ENCODE data around the gene PARP11. TPM values are rescaled to one million over a fixed set of nuclear protein-coding genes. Genes with fewer than 3 reads are reported as not detected.

Gene PARP11
- 10 to 100 TPM in 1 of 12 donors, 1 to 10 TPM in 10, not detected in 1; 7.2 to 10.3 (median 8.5) TPM for polyA plus RNA-seq (ENCODE audit: insufficient read length in 12 of 12)
- long read RNA-seq, donor 1, full-length matches to known transcripts, result 1 of 1 reads
- long read RNA-seq, donor 1, partial matches to known transcripts, result 0 of 1 reads
- long read RNA-seq, donor 1, other reads (novel, unspliced or antisense), result 0 of 1 reads
- long read RNA-seq, donor 2, full-length matches to known transcripts, result 2 of 2 reads
- long read RNA-seq, donor 2, partial matches to known transcripts, result 0 of 2 reads
- long read RNA-seq, donor 2, other reads (novel, unspliced or antisense), result 0 of 2 reads
- long read RNA-seq, donor 3, full-length matches to known transcripts, result 3 of 3 reads
- long read RNA-seq, donor 3, partial matches to known transcripts, result 0 of 3 reads
- long read RNA-seq, donor 3, other reads (novel, unspliced or antisense), result 0 of 3 reads
- long read RNA-seq, donor 4, result 0 reads
- long read RNA-seq, donor 5, result 0 reads
- long read RNA-seq, donor 6, full-length matches to known transcripts, result 3 of 9 reads
- long read RNA-seq, donor 6, partial matches to known transcripts, result 6 of 9 reads
- long read RNA-seq, donor 6, other reads (novel, unspliced or antisense), result 0 of 9 reads
- long read RNA-seq, donor 7, full-length matches to known transcripts, result 1 of 1 reads
- long read RNA-seq, donor 7, partial matches to known transcripts, result 0 of 1 reads
- long read RNA-seq, donor 7, other reads (novel, unspliced or antisense), result 0 of 1 reads
- long read RNA-seq, donor 8, result 0 reads
- long read RNA-seq, donor 9, full-length matches to known transcripts, result 2 of 2 reads
- long read RNA-seq, donor 9, partial matches to known transcripts, result 0 of 2 reads
- long read RNA-seq, donor 9, other reads (novel, unspliced or antisense), result 0 of 2 reads
- long read RNA-seq, donor 10, full-length matches to known transcripts, result 2 of 2 reads
- long read RNA-seq, donor 10, partial matches to known transcripts, result 0 of 2 reads
- long read RNA-seq, donor 10, other reads (novel, unspliced or antisense), result 0 of 2 reads
- long read RNA-seq, donor 11, result 0 reads

DNA sequence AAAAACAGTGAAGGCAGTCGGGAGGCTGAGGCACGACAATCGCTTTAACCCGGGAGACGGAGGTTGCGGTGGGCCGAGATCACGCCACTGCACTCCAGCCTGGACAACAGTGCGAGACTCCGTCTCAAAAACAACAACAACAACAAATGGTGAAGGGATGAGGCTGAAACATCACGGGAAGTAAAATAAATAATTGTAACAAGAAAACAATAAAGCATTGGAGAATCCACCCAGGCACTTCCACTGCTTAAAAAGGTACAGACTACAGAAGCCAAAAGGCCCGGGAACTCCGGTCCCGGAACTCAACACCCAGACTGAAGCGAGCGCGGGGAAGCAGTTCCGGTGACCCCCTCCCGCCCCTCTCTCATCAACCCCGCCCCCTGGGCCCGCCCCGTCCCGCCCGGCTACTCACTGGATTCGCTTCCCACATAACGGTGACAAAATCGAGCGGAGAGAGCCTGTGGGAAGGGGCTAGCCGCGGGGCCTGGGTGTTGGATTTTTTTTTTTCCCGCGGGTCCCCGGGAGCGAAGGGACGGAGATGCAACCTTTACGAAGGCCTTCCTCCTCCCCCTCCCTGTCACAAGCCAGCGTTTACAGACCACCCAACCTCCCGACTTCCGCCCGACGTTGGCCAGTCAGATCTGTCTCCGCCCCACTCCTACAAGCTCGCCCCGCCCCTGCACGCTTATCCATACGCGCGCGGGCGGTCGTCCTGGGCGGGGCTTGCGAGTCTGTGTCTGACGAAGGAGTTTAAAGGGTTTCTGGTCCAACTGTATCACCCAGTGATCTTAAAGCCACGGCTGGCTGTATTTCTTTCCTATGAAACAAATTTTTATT, at the start of gene PARP11:
Gene PARP11, minus strand, starts transcription at position 600 of the 837 bp plus-strand sequence. Its CDS starts 170 bp downstream, at position 430.
- peak; percentile 96 for DNase-seq

DNA sequence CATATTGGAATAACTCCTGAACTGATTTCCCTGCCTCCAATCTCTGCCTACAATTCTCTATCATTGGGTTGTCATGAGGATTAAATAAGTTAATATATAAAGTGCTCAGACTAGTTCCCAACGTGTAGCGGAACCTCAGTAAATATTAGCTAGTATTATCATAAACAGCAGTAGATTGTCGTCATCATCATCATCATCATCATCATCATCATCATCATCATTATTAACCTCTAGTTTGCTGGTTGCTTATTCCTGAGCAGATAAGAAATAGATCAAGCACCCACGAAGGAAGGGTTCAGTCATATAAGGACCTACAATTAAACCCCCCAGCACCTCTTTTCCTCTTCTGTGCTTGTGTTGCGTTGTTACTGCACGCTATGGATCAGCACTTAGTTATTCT, 48.8 kb upstream of the PARP11 start:
- DNase-seq, result no peak

DNA sequence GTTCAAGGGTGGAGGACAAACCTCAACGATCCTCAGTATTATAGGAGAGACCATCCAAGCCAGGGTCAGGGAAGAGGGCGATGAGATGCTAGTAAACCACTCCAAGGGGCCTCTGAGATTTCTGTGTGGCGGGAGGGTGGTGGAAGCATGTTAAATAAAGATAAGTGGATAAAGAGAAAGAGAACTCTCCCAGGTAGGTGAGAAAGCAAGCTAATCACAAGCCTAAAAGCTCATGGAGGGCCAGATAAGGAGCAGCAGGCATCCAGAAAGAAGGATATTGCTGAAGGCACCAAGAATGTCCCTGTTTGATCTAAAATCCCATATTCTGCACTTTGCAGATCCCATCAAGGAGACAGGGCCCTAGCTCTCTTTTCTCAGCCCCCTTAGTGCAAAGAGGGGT, 48.3 kb upstream of the PARP11 start:
- no peak for DNase-seq

DNA sequence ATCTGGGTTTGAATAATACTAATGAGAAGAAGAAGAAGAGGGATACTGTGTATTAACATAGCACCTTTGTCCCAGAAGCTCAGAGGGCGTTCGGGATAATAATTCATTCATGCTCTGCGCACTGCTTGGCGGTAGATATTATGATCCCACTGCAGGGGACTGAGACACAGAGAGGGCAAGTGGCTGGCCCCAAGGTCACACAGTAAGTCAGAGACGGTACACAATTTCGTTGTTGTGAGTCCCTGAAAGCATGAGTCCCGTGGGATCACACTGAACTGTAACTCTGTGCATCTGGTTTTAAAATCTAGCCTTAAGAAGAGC, 47.9 kb upstream of the PARP11 start:
- no peak for DNase-seq

GRCh38 chr12:3920351-3921150, 47.4 kb upstream of the PARP11 start:
- DNase-seq, result no peak

GRCh38 chr12:3913278-3913677, 40.1 kb upstream of the PARP11 start:
- no peak for DNase-seq

DNA sequence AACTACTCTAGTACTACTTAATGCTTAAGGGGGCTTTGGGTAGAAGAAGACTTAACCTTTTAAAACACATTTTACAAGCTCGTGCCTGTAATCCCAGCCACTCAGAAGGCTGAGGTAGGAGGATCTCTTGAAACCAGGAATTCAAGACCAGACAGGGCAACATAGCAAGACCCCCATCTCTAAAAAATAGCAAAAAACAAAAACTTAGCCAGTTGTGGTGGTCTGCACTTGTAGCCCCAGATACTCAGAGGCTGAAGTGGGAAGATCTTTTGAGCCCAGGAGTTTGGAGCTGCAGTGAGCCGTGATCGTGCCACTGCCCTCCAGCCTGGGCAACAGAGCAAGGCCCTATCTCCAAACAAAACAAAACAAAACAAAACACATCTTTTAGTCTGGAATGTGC, 39.7 kb upstream of the PARP11 start:
- DNase-seq, result no peak

GRCh38 chr12:3911409-3911808, 38.2 kb upstream of the PARP11 start:
- no peak for DNase-seq

DNA sequence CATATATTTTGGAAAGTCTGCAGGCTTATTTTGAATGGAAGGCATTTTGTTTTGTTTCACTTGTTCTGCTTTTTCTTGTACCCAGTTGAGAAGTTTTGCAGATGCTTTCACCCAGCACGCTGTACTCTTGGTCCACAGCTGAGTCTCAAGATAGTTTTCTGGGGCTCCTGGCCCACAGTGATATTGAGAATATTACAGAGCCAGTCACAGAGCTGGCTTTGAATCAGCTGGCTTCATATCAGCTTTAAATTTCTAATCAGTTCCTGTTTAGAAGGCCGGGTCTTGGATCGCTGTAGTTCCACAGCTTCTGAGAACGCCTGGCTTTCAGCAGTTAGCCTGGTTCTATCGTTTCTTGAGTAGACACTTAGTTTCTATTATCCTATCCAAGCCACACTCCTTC, 32.5 kb upstream of the PARP11 start:
- no peak for DNase-seq

- DNase-seq, result no peak
These were observed 31.8 kb upstream of the PARP11 start for GRCh38 chr12:3904999-3905398.

DNA sequence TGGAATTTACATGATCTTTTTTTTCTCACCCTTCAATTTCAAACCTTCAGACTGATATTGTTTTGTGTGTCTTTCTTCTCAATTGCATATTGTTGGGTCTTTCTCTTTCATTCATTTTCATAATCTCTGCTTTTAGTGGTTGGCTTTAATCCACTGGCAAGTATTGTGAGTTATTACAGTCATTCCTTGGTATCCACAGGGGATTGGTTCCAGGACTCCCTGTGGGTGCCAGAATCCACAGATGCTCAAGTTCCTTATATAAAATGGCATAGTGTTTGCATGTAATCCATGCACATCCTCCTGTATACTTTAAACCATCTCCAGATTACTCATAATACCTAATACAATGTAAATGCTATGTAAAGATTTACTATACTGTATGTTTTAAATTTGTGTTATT, 29.7 kb upstream of the PARP11 start:
- no peak for DNase-seq

GRCh38 chr12:3901116-3901515, 27.9 kb upstream of the PARP11 start:
- DNase-seq, result no peak

DNA sequence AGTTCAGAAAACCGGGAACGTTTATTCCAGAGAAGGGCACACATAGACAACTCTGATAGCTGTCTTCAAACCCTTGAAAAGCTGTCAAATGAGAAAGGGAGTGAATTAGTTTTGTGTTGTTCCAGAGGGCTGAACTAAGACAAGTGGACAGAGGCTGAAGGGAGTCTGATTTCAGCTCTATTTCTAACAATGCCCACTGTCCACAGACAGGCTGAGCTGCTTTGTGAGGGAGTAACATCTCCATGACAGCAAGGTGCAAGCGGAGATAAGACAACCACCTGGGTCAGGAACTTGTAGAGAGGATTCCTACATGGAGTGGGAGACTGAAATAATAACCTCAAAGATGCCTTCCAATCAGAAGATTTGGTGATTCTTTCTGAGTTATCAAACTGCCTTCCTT, 25.6 kb upstream of the PARP11 start:
- no peak for DNase-seq

DNA sequence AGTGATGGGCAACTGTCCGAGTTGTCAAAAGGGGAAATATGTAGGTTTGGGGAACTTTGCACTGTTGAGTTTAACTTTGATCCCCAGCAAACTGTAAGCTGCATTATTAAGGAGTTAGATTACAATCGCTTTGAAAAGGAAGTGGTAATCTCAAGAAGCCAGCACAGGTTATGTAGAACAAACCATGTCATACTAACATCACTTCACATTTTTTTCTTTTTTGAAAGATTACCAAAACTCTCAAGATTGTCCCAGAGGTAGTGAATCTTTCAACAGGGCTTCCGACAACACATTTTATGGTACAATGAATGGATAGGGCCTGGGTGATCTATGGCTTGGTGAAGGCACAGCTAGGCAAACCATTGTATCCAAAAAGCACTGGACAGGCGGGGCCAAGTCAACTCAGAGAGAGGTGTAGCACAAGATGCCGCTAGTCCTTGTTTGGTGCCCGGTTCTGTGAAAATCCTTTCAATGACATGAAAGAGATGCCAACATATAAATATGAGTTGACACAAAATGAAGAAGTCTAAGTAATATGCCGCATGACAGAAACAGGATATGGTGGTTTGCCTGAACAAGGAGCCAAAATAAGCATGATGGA, 24.3 kb upstream of the PARP11 start:
- no peak for DNase-seq

GRCh38 chr12:3896801-3897351, 23.7 kb upstream of the PARP11 start:
- peak; percentile 25 for DNase-seq

GRCh38 chr12:3896356-3896755, 23.2 kb upstream of the PARP11 start:
- no peak for DNase-seq

DNA sequence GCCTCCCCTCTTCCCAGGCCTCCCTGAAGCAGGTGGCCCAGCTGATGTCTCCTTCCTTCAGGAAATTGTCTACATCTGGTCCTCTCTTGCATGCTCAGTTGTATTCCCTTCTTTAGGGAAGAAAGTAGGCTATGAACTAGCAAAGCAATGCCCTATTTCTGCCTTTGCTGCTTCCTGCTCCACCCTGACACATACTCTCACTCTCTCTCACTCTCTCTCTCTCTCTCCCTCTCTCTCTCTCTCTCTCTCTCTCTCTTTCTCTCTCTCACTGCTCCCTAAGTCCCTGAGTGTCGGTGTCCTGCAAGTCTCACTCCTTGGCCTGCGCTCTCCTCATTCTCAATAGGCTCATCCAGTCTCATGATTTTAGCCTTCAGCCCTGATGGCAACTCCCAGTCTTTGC, 19.4 kb upstream of the PARP11 start:
- no peak for DNase-seq

DNA sequence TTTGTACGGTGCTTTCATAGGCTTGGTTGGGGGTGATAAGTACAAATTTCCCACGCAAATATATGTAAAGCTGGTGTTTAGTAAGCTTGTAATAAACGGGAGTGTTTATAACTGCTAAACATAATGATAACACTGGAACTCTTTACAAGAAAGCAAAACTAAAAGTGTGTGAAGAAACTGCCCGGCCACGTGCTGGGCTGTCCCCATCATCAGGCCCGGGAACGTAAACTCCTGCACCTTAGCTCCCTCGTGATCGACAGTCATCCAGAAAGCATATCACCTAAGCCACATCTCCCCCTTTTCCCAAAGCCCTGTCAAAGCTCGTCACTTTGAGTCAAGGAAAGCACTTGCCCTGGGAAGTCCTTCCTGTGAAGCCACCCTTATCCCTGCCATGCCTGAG, 18.0 kb upstream of the PARP11 start:
- DNase-seq, result no peak

GRCh38 chr12:3888659-3889058, 15.5 kb upstream of the PARP11 start:
- no peak for DNase-seq

All from muscle of arm (tissue), 14 donors.